ENCODE results near the gene TFAP2B.

GRCh38 chr6:50840112-50840810, 21.6 kb downstream of the TFAP2B start:
- TF ChIP-seq, protein P1, sequence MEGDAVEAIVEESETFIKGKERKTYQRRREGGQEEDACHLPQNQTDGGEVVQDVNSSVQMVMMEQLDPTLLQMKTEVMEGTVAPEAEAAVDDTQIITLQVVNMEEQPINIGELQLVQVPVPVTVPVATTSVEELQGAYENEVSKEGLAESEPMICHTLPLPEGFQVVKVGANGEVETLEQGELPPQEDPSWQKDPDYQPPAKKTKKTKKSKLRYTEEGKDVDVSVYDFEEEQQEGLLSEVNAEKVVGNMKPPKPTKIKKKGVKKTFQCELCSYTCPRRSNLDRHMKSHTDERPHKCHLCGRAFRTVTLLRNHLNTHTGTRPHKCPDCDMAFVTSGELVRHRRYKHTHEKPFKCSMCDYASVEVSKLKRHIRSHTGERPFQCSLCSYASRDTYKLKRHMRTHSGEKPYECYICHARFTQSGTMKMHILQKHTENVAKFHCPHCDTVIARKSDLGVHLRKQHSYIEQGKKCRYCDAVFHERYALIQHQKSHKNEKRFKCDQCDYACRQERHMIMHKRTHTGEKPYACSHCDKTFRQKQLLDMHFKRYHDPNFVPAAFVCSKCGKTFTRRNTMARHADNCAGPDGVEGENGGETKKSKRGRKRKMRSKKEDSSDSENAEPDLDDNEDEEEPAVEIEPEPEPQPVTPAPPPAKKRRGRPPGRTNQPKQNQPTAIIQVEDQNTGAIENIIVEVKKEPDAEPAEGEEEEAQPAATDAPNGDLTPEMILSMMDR (IDR thresholded peaks at IDR 0.05; ENCODE audit: low read depth, low read length): no peak
- TF ChIP-seq POLR2A (IDR thresholded peaks at IDR 0.05; ENCODE audit: extremely low read depth, insufficient read length) (no peak), MYC (IDR thresholded peaks at IDR 0.05; ENCODE audit: low read depth, low read length) (no peak), MAX (IDR thresholded peaks at IDR 0.05; ENCODE audit: low read depth, low read length) (no peak)
